IMR-90 (cell line): Measurements from ENCODE around the gene INPPL1. TPM values are rescaled to one million over a fixed set of nuclear protein-coding genes. Genes with fewer than 3 reads are reported as not detected.

Experiments used
- ATAC-seq: fragments of 200-7000 bp; cut with Tn5 transposase; 2 replicates; pipeline ENCODE4 v1.9.1; 2020; ENCODE audit warnings: low read depth, mild to moderate bottlenecking, moderate library complexity
- BruUV-seq: library from RNA; stranded (reverse); fragments of 400-500 nt; replicated peaks from 2 replicates; lab custom pipeline; 2021; lab: Mats Ljungman, UMichigan
- CTCF ChIA-PET: fragments of 300-600 bp; formaldehyde crosslinking; extraction: SDS; loops from one replicate; lab custom pipeline; 2021; ENCODE audit warnings: antibody characterized with exemption; lab: Yijun Ruan, JAX
- POLR2A ChIA-PET: fragments of 300-600 bp; sonication (Branson Sonifier 250); formaldehyde crosslinking; loops from one replicate; lab custom pipeline; 2022; ENCODE audit warnings: antibody characterized with exemption; ENCODE audit not compliant: unreplicated experiment; lab: Charles Lee
- DNase-seq: peaks from one replicate; pipeline ENCODE4 v3.0.0; 2013
- H2AFZ ChIP-seq: replicated peaks from 2 replicates; pipeline ENCODE3; 2013; ENCODE audit warnings: low read length, mild to moderate bottlenecking; ENCODE audit not compliant: poor library complexity
- H2AK5ac ChIP-seq: 2 replicates; pipeline ENCODE4 v1.6.1; 2013; ENCODE audit warnings: low read depth, low read length, inconsistent platforms
- H2AK9ac ChIP-seq: replicated peaks from 2 replicates; pipeline ENCODE3; 2013; ENCODE audit warnings: mild to moderate bottlenecking, low read depth, low read length, moderate library complexity; ENCODE audit not compliant: poor library complexity
- H2BK120ac ChIP-seq: 2 replicates; pipeline ENCODE4 v1.6.1; 2013; ENCODE audit warnings: low read depth, low read length, inconsistent platforms
- H2BK15ac ChIP-seq: 3 replicates; pipeline ENCODE4 v1.6.1; 2013; ENCODE audit warnings: low read depth, low read length, inconsistent platforms
- H2BK20ac ChIP-seq: 2 replicates; pipeline ENCODE4 v1.6.1; 2013; ENCODE audit warnings: low read depth, mild to moderate bottlenecking, inconsistent platforms, low read length, moderate library complexity
- H2BK5ac ChIP-seq: 2 replicates; pipeline ENCODE4 v1.6.1; 2013; ENCODE audit warnings: mild to moderate bottlenecking, low read depth, low read length, inconsistent platforms; ENCODE audit not compliant: poor library complexity, severe bottlenecking
- H3K14ac ChIP-seq: replicated peaks from 2 replicates; pipeline ENCODE4 v1.6.1; 2013; ENCODE audit warnings: low read depth, low read length, inconsistent platforms
- H3K18ac ChIP-seq: 2 replicates; pipeline ENCODE4 v1.6.1; 2013; ENCODE audit warnings: low read depth, low read length, control low read depth
- H3K23ac ChIP-seq: 2 replicates; pipeline ENCODE4 v1.6.1; 2013; ENCODE audit warnings: low read depth, low read length, inconsistent platforms
- H3K27ac ChIP-seq: 2 replicates; pipeline ENCODE4 v1.5.1; 2013; ENCODE audit warnings: mild to moderate bottlenecking, control low read depth, low read length; ENCODE audit not compliant: insufficient read depth
- H3K27me3 ChIP-seq: 2 replicates; pipeline ENCODE4 v1.6.1; 2013; ENCODE audit warnings: low read length; ENCODE audit not compliant: control insufficient read depth, insufficient read depth
- H3K36me3 ChIP-seq: 2 replicates; pipeline ENCODE4 v1.6.1; 2013; ENCODE audit warnings: low read length, mixed read lengths; ENCODE audit not compliant: control insufficient read depth, insufficient read depth
- H3K4ac ChIP-seq: 2 replicates; pipeline ENCODE4 v1.6.1; 2013; ENCODE audit warnings: low read depth, low read length, inconsistent platforms
- H3K4me1 ChIP-seq: 2 replicates; pipeline ENCODE4 v1.6.1; 2013; ENCODE audit warnings: low read length, mixed read lengths; ENCODE audit not compliant: control insufficient read depth, insufficient read depth
- H3K4me2 ChIP-seq: 2 replicates; pipeline ENCODE4 v1.6.1; 2013; ENCODE audit warnings: low read depth, mild to moderate bottlenecking, control low read depth, low read length, moderate library complexity
- H3K4me3 ChIP-seq: 2 replicates; pipeline ENCODE4 v1.5.1; 2013; ENCODE audit warnings: low read depth, mild to moderate bottlenecking, control low read depth, low read length, moderate library complexity; ENCODE audit not compliant: insufficient read depth
- H3K56ac ChIP-seq: 2 replicates; pipeline ENCODE4 v1.6.1; 2013; ENCODE audit warnings: low read length, inconsistent platforms; ENCODE audit not compliant: insufficient read depth; ENCODE audit errors: extremely low read depth
- H3K79me1 ChIP-seq, 2 experiments: 2 replicates each; pipeline ENCODE4 v1.6.1; 2013; ENCODE audit warnings: low read length in 2 of 2, inconsistent platforms in 1 of 2, low read depth in 1 of 2
- H3K9ac ChIP-seq: 2 replicates; pipeline ENCODE4 v1.6.1; 2013; ENCODE audit warnings: low read depth, low read length, control low read depth
- H3K9me1 ChIP-seq: 2 replicates; pipeline ENCODE4 v1.6.1; 2013; ENCODE audit warnings: low read length, inconsistent platforms; ENCODE audit not compliant: insufficient read depth
- H3K9me3 ChIP-seq: 2 replicates; pipeline ENCODE4 v1.6.1; 2013; ENCODE audit warnings: low read length; ENCODE audit not compliant: control insufficient read depth, insufficient read depth
- H4K20me1 ChIP-seq: 2 replicates; pipeline ENCODE4 v1.6.1; 2013; ENCODE audit warnings: low read length, inconsistent platforms; ENCODE audit not compliant: insufficient read depth
- H4K5ac ChIP-seq: 2 replicates; pipeline ENCODE4 v1.6.1; 2013; ENCODE audit warnings: mild to moderate bottlenecking, low read depth, low read length, control low read depth
- H4K8ac ChIP-seq, 2 experiments: 2 replicates each; pipeline ENCODE4 v1.6.1; 2013; ENCODE audit warnings: low read depth in 2 of 2, low read length in 2 of 2, control low read depth in 1 of 2, inconsistent platforms in 1 of 2
- H4K91ac ChIP-seq: 2 replicates; pipeline ENCODE4 v1.6.1; 2013; ENCODE audit warnings: low read depth, low read length, inconsistent platforms; ENCODE audit not compliant: insufficient read depth
- CEBPB ChIP-seq: IDR thresholded peaks from 2 replicates; pipeline ENCODE4 v1.6.1; 2012; ENCODE audit warnings: low read depth, low read length, improper control_type of control experiment
- CHD1 ChIP-seq: IDR thresholded peaks from 2 replicates; pipeline ENCODE4 v1.6.1; 2012; ENCODE audit warnings: low read depth, low read length, improper control_type of control experiment
- POLR2A ChIP-seq: IDR thresholded peaks from 2 replicates; pipeline ENCODE4 v1.6.1; 2012; ENCODE audit warnings: mild to moderate bottlenecking, low read depth, low read length
- RAD21 ChIP-seq: IDR thresholded peaks from 2 replicates; pipeline ENCODE4 v1.6.1; 2012; ENCODE audit warnings: low read length, improper control_type of control experiment
- WGBS, 2 experiments: methylation state at CpG; one replicate each; pipeline versions ENCODE4 v1.1.5 to v1.1.7; 2013; ENCODE audit warnings: missing lambda C conversion rate in 2 of 2; ENCODE audit not compliant: insufficient read length in 1 of 2; ENCODE audit errors: extremely low coverage in 2 of 2; 5-methylcytosine and 5-hydroxymethylcytosine counted together
- dilution Hi-C: fragments of 300-500 bp; cut with HindIII; formaldehyde crosslinking; loops from one replicate; pipeline ENCODE4 v1.14.3; 2018; ENCODE audit warnings: low sequenced_read_pairs; ENCODE audit not compliant: unreplicated experiment
- in situ Hi-C: fragments of 300-500 bp; cut with MboI; formaldehyde crosslinking; loops from 3 replicates; pipeline ENCODE4 v1.14.3; 2019; ENCODE audit warnings: low sequenced_read_pairs, inconsistent platforms, mixed read lengths
- intact Hi-C: fragments of 100-400 bp; cut with micrococcal nuclease; formaldehyde crosslinking; loops from 2 replicates; pipeline ENCODE4 v1.10.0; 2022
- polyA plus RNA-seq, 3 experiments: library from polyadenylated mRNA; depleted of rRNA; stranded (reverse); fragments of >200 nt; gene quantifications; 2 replicates each; pipeline ENCODE4 v1.2.3, GENCODE V29; 2012; ENCODE audit warnings: low replicate concordance in 1 of 3
- total RNA-seq: library from RNA; depleted of rRNA; stranded (reverse); fragments of >200 nt; gene quantifications from 2 replicates; pipeline ENCODE4 v1.2.3, GENCODE V29; 2012
- TF ChIP-seq, protein P1 (sequence below): fragments of 150-350 bp; IDR thresholded peaks from 2 replicates; pipeline ENCODE4 v1.6.1; 2016; ENCODE audit warnings: low read depth, mild to moderate bottlenecking, low read length, moderate library complexity, borderline replicate concordance
- TF ChIP-seq, protein P2 (sequence below): conservative IDR thresholded peaks from 2 replicates; pipeline ENCODE4 v1.5.1; 2012; ENCODE audit warnings: mild to moderate bottlenecking, low read depth, low read length, improper control_type of control experiment

Gene INPPL1
- total and polyA plus RNA-seq, 2 of the 4 experiments (the other 2 are of a cell fraction): 27.4 to 105 TPM

DNA sequence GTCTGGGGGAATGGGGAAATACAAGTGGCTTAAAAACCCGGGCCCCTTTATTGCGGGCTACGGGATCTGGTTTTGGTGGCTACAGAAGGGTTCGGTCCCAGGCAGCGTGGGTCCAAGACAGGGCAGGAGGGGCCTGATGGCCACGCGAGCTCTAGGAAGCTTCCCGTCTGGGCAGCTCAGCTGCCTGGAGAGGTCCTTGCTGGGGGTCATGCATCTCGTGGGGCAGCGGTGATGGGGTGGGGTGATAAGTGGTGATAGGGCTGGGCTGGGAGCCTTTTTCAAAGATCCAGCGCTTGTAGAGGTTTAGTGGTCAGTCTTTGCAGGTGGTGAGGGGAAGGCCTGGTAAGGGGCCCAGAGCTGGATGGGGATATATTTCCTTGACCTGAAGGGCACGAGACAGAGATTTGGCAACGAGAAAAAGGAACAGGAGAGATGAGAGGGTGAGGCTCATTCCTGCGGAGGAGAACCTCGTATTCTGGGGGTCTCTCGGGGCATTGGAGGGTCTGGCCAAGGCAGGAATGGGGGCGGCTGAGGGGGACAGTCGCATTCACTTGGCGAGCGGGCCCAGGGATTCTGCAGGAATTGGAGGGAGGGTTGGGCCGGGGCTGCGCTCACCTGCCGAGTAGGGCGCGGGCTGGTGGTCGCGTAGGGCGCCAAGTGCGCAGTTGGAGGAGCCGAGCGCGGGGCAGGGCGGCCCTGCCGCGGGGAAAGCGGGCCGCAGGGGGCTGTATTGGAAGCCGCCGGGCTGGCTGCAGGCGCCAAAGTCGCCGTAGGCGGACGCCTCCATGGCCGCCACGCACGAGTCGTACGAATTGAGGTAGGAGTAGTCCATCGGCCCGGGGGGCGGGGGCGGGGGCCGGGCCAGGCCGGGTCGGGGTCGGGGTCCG lies 18.8 kb downstream of the INPPL1 start:
- no peak overlapping the region for H2BK120ac ChIP-seq
- H3K9me3 ChIP-seq: peaks cover 7% of the 10 kb centered on the region
- WGBS, 2 experiments: 14% methylated on average over 42 of the region's 58 CpGs; no CpG with 5 or more reads in 1 of the 2 experiments
- no peak overlapping the region for H2AFZ ChIP-seq
- H3K4me2 ChIP-seq: no peak overlapping the region
- in situ Hi-C loops (no loop called here), dilution Hi-C loops (no loop called here), intact Hi-C loops (no loop called here)
- H3K9me1 ChIP-seq: no peaks in the 10 kb centered on the region
- TF ChIP-seq, protein P1, sequence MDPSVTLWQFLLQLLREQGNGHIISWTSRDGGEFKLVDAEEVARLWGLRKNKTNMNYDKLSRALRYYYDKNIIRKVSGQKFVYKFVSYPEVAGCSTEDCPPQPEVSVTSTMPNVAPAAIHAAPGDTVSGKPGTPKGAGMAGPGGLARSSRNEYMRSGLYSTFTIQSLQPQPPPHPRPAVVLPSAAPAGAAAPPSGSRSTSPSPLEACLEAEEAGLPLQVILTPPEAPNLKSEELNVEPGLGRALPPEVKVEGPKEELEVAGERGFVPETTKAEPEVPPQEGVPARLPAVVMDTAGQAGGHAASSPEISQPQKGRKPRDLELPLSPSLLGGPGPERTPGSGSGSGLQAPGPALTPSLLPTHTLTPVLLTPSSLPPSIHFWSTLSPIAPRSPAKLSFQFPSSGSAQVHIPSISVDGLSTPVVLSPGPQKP: no peak
- TF ChIP-seq CEBPB (no peak), POLR2A (no peak), RAD21 (no peak), CHD1 (no peak)
- TF ChIP-seq, protein P2, sequence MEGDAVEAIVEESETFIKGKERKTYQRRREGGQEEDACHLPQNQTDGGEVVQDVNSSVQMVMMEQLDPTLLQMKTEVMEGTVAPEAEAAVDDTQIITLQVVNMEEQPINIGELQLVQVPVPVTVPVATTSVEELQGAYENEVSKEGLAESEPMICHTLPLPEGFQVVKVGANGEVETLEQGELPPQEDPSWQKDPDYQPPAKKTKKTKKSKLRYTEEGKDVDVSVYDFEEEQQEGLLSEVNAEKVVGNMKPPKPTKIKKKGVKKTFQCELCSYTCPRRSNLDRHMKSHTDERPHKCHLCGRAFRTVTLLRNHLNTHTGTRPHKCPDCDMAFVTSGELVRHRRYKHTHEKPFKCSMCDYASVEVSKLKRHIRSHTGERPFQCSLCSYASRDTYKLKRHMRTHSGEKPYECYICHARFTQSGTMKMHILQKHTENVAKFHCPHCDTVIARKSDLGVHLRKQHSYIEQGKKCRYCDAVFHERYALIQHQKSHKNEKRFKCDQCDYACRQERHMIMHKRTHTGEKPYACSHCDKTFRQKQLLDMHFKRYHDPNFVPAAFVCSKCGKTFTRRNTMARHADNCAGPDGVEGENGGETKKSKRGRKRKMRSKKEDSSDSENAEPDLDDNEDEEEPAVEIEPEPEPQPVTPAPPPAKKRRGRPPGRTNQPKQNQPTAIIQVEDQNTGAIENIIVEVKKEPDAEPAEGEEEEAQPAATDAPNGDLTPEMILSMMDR: no peak
- H3K9ac ChIP-seq: no peak overlapping the region
- DNase-seq (no peak), ATAC-seq (no peak)
- POLR2A ChIA-PET: no interaction called here
- peaks cover 74% of the 10 kb centered on the region for H3K27me3 ChIP-seq
- H4K5ac ChIP-seq: no peak overlapping the region
- H4K8ac ChIP-seq: no peak overlapping the region
- H2BK5ac ChIP-seq: no peak overlapping the region
- CTCF ChIA-PET: no interaction called here
- no peak overlapping the region for H3K23ac ChIP-seq
- H2AK5ac ChIP-seq: no peak overlapping the region
- H3K4ac ChIP-seq: no peak overlapping the region
- H3K4me1 ChIP-seq: peaks cover 2% of the 10 kb centered on the region; the same call in 1 of the 2 replicates
- peaks cover 11% of the 10 kb centered on the region for H4K20me1 ChIP-seq
- no peak overlapping the region for H2BK15ac ChIP-seq
- H3K27ac ChIP-seq: no peak overlapping the region
- no peak overlapping the region for H3K14ac ChIP-seq
- H3K79me1 ChIP-seq: no peaks in the 10 kb centered on the region
- H4K91ac ChIP-seq: no peak overlapping the region
- H3K4me3 ChIP-seq: no peak overlapping the region
- H3K18ac ChIP-seq: no peak overlapping the region
- no peak overlapping the region for H3K56ac ChIP-seq
- H2AK9ac ChIP-seq: no peak overlapping the region
- peaks cover under 1% of the 10 kb centered on the region; the same call in 1 of the 2 replicates for H3K36me3 ChIP-seq
- BruUV-seq: no TSS peak
- H2BK20ac ChIP-seq: no peak overlapping the region
